Ovary (tissue), 9 donors: ENCODE data around the gene ALG5. TPM values are rescaled to one million over a fixed set of nuclear protein-coding genes. Genes with fewer than 3 reads are reported as not detected.

ENCODE experiments used
- DNase-seq, 5 donors: peaks; one replicate each; pipeline ENCODE4 v3.0.0-alpha.2; 2019 to 2020
- H3K27ac ChIP-seq, 2 donors: fragments of 200-600 bp; one replicate each; pipeline versions ENCODE4 v1.5.1 to v1.8.0; 2019 to 2022
- H3K27me3 ChIP-seq: fragments of 200-600 bp; one replicate; pipeline ENCODE4 v1.8.0; 2022
- H3K36me3 ChIP-seq: fragments of 200-600 bp; sonication (generic); one replicate; pipeline ENCODE4 v1.5.1; 2019
- H3K4me1 ChIP-seq: one replicate; pipeline ENCODE4 v1.8.1; 2013; ENCODE audit warnings: mild to moderate bottlenecking, moderate library complexity; ENCODE audit not compliant: insufficient read depth
- H3K4me3 ChIP-seq: fragments of 200-600 bp; sonication (generic); one replicate; pipeline ENCODE4 v1.5.1; 2017
- H3K9me3 ChIP-seq, 2 donors: fragments of 200-600 bp in 1 of 2; sonication (generic) in 1 of 2; one replicate each; pipeline versions ENCODE4 v1.5.1 to v1.8.1; 2013 to 2019; ENCODE audit warnings: mild to moderate bottlenecking in 1 of 2, moderate library complexity in 1 of 2
- EP300 ChIP-seq: sonication (generic); formaldehyde crosslinking; IDR thresholded peaks from one replicate; pipeline ENCODE4 v1.6.1; 2017; ENCODE audit warnings: antibody characterized with exemption
- POLR2A ChIP-seq: fragments of 450-650 bp; IDR thresholded peaks from one replicate; pipeline ENCODE4 v1.6.1; 2017; ENCODE audit warnings: antibody characterized with exemption, mild to moderate bottlenecking, moderate library complexity
- WGBS, 3 donors: extraction: QIAGEN DNeasy Blood & Tissue Kit in 1 of 3; methylation state at CpG; one replicate each; pipeline versions ENCODE4 v1.1.5 to v1.1.7; 2013 to 2017; 5-methylcytosine and 5-hydroxymethylcytosine counted together
- intact Hi-C, 4 donors: fragments of 100-400 bp; cut with DNase I; formaldehyde crosslinking; loops; one replicate each; pipeline versions ENCODE4 v1.11.0 to v1.15.1; 2022 to 2023
- polyA plus RNA-seq, 2 donors: library from polyadenylated mRNA; stranded (reverse); fragments of 200-250 nt in 1 of 2; fragments of 350-450 nt in 1 of 2; fragmentation: Illumina TruSeq in 1 of 2; extraction: RNeasy Lipid Tissue Mini Kit (QIAGEN cat#74804) in 1 of 2; gene quantifications; one replicate each; pipeline ENCODE4 v1.2.3, GENCODE V29; 2013 to 2014
- total RNA-seq, 7 donors: library from RNA; depleted of rRNA in 2 of 7; stranded (reverse); fragments of >200 nt in 2 of 7; fragmentation: NEBNext Ultra II Directional in 3 of 7; extraction: Animal tissue kit (Norgen Biotek cat#: 25700) in 3 of 7; gene quantifications; one replicate each; pipeline versions ENCODE4 v1.1.0 to v1.2.4, GENCODE V29; 2016 to 2023
- TF ChIP-seq, protein P1 (sequence below), 3 donors: fragments of 450-650 bp in 2 of 3; fragments of 200-600 bp in 1 of 3; IDR thresholded peaks; one replicate each; pipeline versions ENCODE4 v1.5.1 to v1.8.0; 2016 to 2022; ENCODE audit warnings: antibody characterized with exemption in 3 of 3, mild to moderate bottlenecking in 1 of 3
- donor health status: DM: no; HTN: no; CAD: no; lungs with moderate emphysema.
- donor health status: DM: no; HTN: no; CAD: no.
- donor health status: Bipolar disorder and iron deficiency.
- donor health status: DM: yes; HTN: yes; CAD: no.
- donor health status: DM: no; HTN: no; CAD: no.
- donor health status: DM: yes; HTN: yes; CAD: no.

Gene ALG5
- total and polyA plus RNA-seq, 9 donors: 19.8 to 37.7 (median 24.6) TPM

- Histone ChIP-seq H3K36me3 (no peaks in the 10 kb centered on the region), H3K4me3 (no peak overlapping the region), H3K27ac (no peak overlapping the region), H3K4me1 (peaks cover 3% of the 10 kb centered on the region), H3K27me3 (no peaks in the 10 kb centered on the region), H3K9me3 (no peaks in the 10 kb centered on the region)
- WGBS, 3 donors: 48 to 69% (median 63%) methylated on average over 3 of the region's 3 CpGs
- DNase-seq: no peak
- TF ChIP-seq POLR2A: no peak
- TF ChIP-seq, protein P1, sequence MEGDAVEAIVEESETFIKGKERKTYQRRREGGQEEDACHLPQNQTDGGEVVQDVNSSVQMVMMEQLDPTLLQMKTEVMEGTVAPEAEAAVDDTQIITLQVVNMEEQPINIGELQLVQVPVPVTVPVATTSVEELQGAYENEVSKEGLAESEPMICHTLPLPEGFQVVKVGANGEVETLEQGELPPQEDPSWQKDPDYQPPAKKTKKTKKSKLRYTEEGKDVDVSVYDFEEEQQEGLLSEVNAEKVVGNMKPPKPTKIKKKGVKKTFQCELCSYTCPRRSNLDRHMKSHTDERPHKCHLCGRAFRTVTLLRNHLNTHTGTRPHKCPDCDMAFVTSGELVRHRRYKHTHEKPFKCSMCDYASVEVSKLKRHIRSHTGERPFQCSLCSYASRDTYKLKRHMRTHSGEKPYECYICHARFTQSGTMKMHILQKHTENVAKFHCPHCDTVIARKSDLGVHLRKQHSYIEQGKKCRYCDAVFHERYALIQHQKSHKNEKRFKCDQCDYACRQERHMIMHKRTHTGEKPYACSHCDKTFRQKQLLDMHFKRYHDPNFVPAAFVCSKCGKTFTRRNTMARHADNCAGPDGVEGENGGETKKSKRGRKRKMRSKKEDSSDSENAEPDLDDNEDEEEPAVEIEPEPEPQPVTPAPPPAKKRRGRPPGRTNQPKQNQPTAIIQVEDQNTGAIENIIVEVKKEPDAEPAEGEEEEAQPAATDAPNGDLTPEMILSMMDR (IDR thresholded peaks at IDR 0.05): no peak
- TF ChIP-seq EP300: no peak
- intact Hi-C loops: no loop called here
Measured at GRCh38 chr13:36917311-36917710, 81.8 kb downstream of the ALG5 start.

GRCh38 chr13:36915896-36916640 lies 83.1 kb downstream of the ALG5 start:
- no peak for DNase-seq
- 93 to 96% (median 96%) methylated on average over 6 of the region's 6 CpGs for WGBS, 3 donors
- Histone ChIP-seq H3K4me1 (peaks cover 3% of the 10 kb centered on the region), H3K36me3 (no peaks in the 10 kb centered on the region), H3K9me3 (no peaks in the 10 kb centered on the region), H3K27ac (no peak overlapping the region), H3K4me3 (no peak overlapping the region), H3K27me3 (no peaks in the 10 kb centered on the region)
- intact Hi-C loops: no loop called here
- TF ChIP-seq EP300: no peak
- TF ChIP-seq POLR2A: no peak
- TF ChIP-seq, protein P1 (IDR thresholded peaks at IDR 0.05): no peak

DNA sequence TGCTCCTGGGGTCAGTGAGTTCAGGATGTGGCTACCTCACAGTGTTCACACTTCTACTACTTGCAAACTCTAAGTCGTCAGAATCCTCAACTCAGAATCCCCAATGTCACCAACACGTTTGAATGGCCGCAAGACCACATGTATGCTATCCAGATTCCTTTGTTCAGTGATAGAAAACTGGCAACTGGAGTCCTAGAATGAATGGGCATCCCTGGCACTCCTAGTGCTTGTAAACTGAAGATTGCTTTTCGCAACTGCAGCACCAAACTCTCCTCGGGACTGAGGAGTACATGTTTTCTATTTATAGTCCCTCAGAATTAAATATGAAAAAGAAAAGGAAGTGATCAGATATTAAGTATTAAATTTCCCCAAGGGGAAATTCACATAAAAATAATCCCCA lies 84.0 kb downstream of the ALG5 start:
- H3K4me3 ChIP-seq: no peak overlapping the region
- no peak for TF ChIP-seq EP300
- TF ChIP-seq POLR2A: no peak
- H3K27ac ChIP-seq: no peak overlapping the region
- 73 to 83% (median 80%) methylated on average over 5 of the region's 5 CpGs for WGBS, 3 donors
- peaks cover 3% of the 10 kb centered on the region for H3K4me1 ChIP-seq
- H3K27me3 ChIP-seq: no peaks in the 10 kb centered on the region
- intact Hi-C loops: no loop called here
- no peaks in the 10 kb centered on the region for H3K9me3 ChIP-seq
- DNase-seq: no peak
- H3K36me3 ChIP-seq: no peaks in the 10 kb centered on the region

DNA sequence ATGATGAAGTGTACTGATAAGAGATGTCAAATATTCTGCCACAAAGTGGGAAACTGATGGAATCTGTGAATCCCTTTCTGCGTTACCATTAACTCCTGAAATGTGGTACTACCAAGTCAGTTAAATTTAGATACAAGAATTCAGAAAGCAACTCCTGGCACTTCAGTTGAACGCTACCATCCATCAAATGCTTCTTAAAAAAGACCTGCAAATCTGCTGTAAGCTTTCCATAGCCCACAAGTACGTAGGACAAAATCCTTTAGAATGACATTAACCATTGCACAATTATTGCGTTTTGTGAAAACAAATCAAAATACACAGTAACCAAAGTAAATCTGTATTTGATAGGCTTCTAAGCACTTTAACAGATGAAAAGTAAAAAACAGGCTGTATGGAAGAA lies 84.5 kb downstream of the ALG5 start:
- intact Hi-C loops: no loop called here
- no peak overlapping the region for H3K4me3 ChIP-seq
- TF ChIP-seq POLR2A (no peak), EP300 (no peak)
- TF ChIP-seq, protein P1 (IDR thresholded peaks at IDR 0.05): no peak
- 85 to 97% (median 96%) methylated on average over 4 of the region's 4 CpGs for WGBS, 3 donors
- H3K9me3 ChIP-seq: no peaks in the 10 kb centered on the region
- H3K36me3 ChIP-seq: no peaks in the 10 kb centered on the region
- peaks cover 3% of the 10 kb centered on the region for H3K4me1 ChIP-seq
- no peak overlapping the region for H3K27ac ChIP-seq
- H3K27me3 ChIP-seq: no peaks in the 10 kb centered on the region
- DNase-seq: no peak

GRCh38 chr13:36913463-36913862 lies 85.7 kb downstream of the ALG5 start:
- Histone ChIP-seq H3K4me3 (no peak overlapping the region), H3K27me3 (no peaks in the 10 kb centered on the region), H3K36me3 (no peaks in the 10 kb centered on the region), H3K4me1 (peaks cover 3% of the 10 kb centered on the region), H3K9me3 (no peaks in the 10 kb centered on the region), H3K27ac (no peak overlapping the region)
- intact Hi-C loops: no loop called here
- TF ChIP-seq EP300 (no peak), POLR2A (no peak)
- no peak for DNase-seq
